ENCODE data around the gene PEAK1. TPM values are rescaled to one million over a fixed set of nuclear protein-coding genes. Genes with fewer than 3 reads are reported as not detected.

The PEAK1 gene
- total RNA-seq, 2 experiments from 2014 or later, result 6.0 to 10.8 TPM

DNA sequence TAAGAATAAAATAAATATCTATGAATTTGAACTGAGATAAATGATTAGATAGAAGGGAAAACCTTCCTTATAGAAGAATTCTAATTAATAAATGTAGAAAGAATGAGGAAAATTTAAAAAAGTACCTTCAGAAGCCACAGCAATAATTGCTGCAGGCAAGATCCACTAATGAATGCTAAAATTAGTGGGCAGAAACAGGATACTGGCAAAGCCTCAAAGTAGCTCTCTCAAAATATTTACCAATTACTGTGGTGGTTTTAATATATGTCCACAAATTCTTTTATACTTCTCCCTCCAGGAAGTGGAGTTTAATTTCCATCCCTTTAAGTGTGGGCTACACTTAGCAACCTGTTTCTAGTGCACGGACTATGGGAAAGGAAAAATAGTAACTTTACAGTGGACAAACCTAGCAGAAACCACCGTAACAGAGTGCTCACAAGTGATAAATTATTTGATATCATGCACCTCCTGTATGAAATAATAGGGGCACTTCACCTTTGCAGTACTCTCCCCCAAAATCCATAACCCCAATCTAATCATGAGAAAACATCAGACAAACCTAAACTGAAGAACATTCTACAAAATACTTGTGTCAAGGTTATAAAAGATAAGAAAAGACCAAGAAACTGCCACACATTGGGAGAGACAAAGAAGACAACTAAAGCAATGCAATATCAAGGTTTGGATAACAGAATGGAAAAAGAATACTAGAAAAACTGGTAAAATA is 6.8 kb downstream of the PEAK1 start:
- no peaks in the 10 kb centered on the region for H3K9me3 ChIP-seq (ENCODE audit: low read length)
- CTCF ChIA-PET (ENCODE audit: unreplicated experiment), result no interaction called here

DNA sequence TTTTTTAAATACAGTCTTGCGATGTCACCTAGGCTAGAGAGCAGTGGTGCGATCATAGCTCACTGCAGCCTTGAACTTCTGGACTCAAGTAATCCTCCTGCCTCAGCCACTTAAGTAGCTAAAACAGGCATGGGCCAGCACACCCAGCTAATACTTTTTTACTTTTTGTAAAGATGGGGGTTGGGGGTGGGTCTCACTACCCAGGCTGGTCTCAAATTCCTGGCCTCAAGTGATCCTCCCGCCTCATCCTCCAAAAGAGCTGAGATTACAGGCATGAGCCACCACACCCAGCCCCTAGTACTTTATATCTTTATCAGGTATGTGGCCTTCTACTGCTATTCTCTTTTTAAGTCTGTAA is 8.3 kb downstream of the PEAK1 start:
- Histone ChIP-seq H4K20me1 (ENCODE audit: insufficient read depth, low read length) (peaks cover 13% of the 10 kb centered on the region), H3K4me1 (ENCODE audit: insufficient read depth, low read length, poor library complexity, severe bottlenecking) (peaks cover 13% of the 10 kb centered on the region), H3K4me3 (ENCODE audit: low read depth, low read length, poor library complexity, severe bottlenecking) (no peak overlapping the region), H2AFZ (ENCODE audit: low read length) (no peak overlapping the region), H3K79me2 (ENCODE audit: insufficient read depth, low read depth, low read length) (0 out of 2 replicates have a peak, but pooled peaks cover 4% of the 10 kb centered on the region), H3K9me2 (ENCODE audit: insufficient read depth, low read length) (no peaks in the 10 kb centered on the region), H3K4me2 (ENCODE audit: low read length) (no peak overlapping the region), H3K9me3 (ENCODE audit: low read length) (no peaks in the 10 kb centered on the region), H3K36me3 (ENCODE audit: insufficient read depth, low read length) (no peaks in the 10 kb centered on the region), H3K27ac (ENCODE audit: low read depth, low read length, poor library complexity, severe bottlenecking) (no peak overlapping the region)
- intact Hi-C loops (cut with micrococcal nuclease; ENCODE audit: unreplicated experiment), result no loop called here
- DNase-seq (ENCODE audit: low spot score), result no peak
- TF ChIP-seq EZH2phosphoT487 (IDR thresholded peaks at IDR 0.05; ENCODE audit: borderline replicate concordance, low read depth, low read length), result no peak
- TF ChIP-seq, protein P1, sequence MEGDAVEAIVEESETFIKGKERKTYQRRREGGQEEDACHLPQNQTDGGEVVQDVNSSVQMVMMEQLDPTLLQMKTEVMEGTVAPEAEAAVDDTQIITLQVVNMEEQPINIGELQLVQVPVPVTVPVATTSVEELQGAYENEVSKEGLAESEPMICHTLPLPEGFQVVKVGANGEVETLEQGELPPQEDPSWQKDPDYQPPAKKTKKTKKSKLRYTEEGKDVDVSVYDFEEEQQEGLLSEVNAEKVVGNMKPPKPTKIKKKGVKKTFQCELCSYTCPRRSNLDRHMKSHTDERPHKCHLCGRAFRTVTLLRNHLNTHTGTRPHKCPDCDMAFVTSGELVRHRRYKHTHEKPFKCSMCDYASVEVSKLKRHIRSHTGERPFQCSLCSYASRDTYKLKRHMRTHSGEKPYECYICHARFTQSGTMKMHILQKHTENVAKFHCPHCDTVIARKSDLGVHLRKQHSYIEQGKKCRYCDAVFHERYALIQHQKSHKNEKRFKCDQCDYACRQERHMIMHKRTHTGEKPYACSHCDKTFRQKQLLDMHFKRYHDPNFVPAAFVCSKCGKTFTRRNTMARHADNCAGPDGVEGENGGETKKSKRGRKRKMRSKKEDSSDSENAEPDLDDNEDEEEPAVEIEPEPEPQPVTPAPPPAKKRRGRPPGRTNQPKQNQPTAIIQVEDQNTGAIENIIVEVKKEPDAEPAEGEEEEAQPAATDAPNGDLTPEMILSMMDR (conservative IDR thresholded peaks at IDR 0.05; ENCODE audit: low read length), result no peak
- BruUV-seq (replicated peaks), result no TSS peak
- POLR2A ChIA-PET, result interaction anchor here (0.8 to 2.1 kb wide), 3 partner anchors 10 to 46 kb away, joined by 3 to 7 read pairs (median 5); no protein-coding TSS in a partner anchor
- CTCF ChIA-PET (ENCODE audit: unreplicated experiment), result no interaction called here

More for the DNA sequence above, 6.8 kb downstream of the PEAK1 start:
- Histone ChIP-seq H3K79me2 (ENCODE audit: insufficient read depth, low read depth, low read length) (0 out of 2 replicates have a peak, but pooled peaks cover 4% of the 10 kb centered on the region), H3K36me3 (ENCODE audit: insufficient read depth, low read length) (no peaks in the 10 kb centered on the region), H3K27ac (ENCODE audit: low read depth, low read length, poor library complexity, severe bottlenecking) (no peak overlapping the region), H3K4me3 (ENCODE audit: low read depth, low read length, poor library complexity, severe bottlenecking) (no peak overlapping the region), H3K4me2 (ENCODE audit: low read length) (no peak overlapping the region), H4K20me1 (ENCODE audit: insufficient read depth, low read length) (peaks cover 19% of the 10 kb centered on the region), H2AFZ (ENCODE audit: low read length) (no peak overlapping the region), H3K9me2 (ENCODE audit: insufficient read depth, low read length) (no peaks in the 10 kb centered on the region), H3K4me1 (ENCODE audit: insufficient read depth, low read length, poor library complexity, severe bottlenecking) (peaks cover 13% of the 10 kb centered on the region)
- POLR2A ChIA-PET, result no interaction called here
- no TSS peak for BruUV-seq (replicated peaks)
- no peak for DNase-seq (ENCODE audit: low spot score)
- TF ChIP-seq, protein P1 (conservative IDR thresholded peaks at IDR 0.05; ENCODE audit: low read length), result no peak
- TF ChIP-seq EZH2phosphoT487 (IDR thresholded peaks at IDR 0.05; ENCODE audit: borderline replicate concordance, low read depth, low read length), result no peak
- intact Hi-C loops (cut with micrococcal nuclease; ENCODE audit: unreplicated experiment), result no loop called here

All from OCI-LY7 (cell line).